ENCODE measurements around the gene DOCK4. TPM values are rescaled to one million over a fixed set of nuclear protein-coding genes. Genes with fewer than 3 reads are reported as not detected.
A peak's percentile ranks its signal among the peaks of the same experiment; 100 is the strongest.

Gene DOCK4
- polyA plus RNA-seq, 4 donors: 23.9 to 26.1 (median 25.0) TPM

DNA sequence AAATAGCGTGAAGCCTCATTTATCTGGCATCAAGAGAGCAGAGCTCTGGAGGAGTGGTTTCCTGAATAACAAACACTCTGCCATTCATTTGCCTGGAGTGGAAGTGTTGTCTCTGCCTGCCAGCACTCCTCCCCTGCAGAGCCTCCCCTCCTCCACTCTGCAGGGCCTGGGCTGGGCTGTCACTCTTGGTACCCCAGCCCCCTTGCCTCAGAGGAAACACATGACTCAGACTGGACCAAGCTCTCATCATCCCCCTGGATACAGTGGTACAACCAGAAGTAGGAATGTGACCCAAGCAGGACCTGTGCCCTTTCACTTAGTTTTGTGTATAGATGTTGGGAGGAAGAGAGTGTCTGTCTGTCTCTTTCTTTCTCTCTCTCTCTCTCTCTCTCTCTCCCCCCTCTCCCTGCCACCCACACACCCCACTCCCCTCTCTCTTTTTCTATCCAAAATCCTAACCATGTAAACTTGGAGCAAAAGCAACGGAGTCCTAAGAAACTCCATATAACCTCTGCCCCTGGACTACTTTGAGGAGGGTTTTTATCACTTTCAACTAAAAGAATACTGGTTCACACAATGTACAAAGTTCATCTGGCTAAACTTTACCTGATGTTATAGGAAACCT lies 43.9 kb downstream of the DOCK4 start:
- DNase-seq (ENCODE audit: low read depth in 4 of 4, low spot score in 3 of 4): peak; percentile 39 to 56 (median 45)

DNA sequence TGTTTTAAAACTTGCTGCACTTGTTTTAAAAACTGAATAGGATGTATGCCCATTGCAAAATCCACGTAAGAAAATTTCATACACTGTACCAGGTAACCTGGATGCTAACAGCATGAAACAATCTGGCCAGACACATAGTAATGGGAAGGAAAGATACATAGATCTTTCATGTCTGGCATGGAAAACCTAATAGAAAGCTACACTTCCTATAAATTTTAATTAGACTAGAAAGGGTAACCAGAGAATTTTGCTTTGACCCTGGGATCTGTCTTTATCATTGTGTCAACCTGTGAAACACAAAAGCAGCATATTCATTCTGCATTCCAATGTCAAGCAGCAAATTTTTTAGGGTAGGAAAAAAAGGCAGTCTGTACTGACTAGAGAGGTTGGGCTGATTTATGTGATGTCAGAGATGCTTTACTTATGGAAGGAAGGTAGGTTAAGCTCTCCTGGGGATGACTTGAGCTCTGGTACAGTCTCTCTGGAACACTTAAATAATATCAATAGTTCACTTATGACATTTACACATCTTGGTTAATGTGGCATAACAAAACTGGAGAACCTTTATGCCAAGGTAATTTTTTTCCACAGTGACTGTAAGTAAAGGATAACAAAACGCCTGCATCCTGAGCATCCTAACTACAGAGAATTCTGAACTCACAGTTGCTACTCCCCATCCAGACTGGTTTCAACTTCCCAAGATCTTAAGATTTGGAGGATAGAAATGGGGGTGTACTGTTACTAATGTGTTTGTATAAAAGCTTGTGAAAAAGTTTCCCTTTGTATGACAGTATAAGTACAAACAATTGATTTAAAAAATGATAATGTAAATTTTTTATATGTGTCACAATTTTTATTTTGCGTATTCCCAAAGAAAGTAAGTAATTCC lies 44.7 kb downstream of the DOCK4 start:
- no peak for DNase-seq (ENCODE audit: low read depth in 4 of 4, low spot score in 3 of 4)

DNA sequence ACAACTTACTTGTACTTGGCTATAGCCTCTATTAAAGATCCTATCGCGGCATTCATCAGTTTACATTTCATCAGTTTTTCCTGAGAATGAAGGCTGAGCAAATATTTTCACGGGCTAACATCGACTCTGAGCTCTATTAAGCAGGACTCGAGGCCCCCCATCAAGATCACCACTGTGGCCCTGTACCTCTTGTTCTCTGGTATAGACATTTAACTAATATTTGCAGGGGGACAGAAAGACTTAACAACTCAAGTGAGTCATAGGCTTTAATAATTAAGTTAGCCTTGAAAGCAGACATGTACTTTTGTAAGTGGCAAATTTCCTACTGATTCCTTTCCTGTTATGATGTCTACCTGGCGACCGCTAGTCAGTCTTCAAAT lies 45.4 kb downstream of the DOCK4 start:
- no peak for DNase-seq (ENCODE audit: low read depth in 4 of 4, low spot score in 3 of 4)

DNA sequence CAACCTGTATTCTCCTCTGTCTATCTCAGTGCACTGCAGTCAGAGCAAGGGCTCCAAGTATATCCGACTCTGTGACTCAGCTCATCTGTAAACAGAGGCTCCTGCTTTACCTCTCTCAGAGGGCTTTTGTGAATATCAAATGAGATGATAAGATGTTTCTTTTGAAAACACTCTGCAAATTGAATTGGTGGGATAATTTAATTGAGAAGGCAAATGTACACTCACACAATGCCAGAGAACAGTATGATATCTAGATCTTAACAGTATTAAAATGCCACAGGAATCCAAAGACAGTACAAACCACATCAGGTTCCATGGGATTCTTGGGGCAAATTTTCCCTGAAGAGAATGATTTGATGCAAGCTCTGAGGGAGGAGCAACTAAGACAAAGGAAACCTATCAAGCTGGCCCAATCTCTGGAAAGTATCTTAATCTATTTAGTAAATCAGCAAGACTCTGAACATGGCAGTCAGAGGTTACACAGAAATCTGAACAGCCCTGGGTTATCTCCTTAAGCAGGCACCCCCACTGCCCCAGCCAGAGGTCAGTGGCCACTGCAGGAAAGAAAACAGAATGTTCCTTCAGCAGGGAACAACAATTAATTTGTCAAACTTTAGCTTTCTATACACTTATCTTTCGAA lies 45.9 kb downstream of the DOCK4 start:
- no peak for DNase-seq (ENCODE audit: low read depth in 4 of 4, low spot score in 3 of 4)

DNA sequence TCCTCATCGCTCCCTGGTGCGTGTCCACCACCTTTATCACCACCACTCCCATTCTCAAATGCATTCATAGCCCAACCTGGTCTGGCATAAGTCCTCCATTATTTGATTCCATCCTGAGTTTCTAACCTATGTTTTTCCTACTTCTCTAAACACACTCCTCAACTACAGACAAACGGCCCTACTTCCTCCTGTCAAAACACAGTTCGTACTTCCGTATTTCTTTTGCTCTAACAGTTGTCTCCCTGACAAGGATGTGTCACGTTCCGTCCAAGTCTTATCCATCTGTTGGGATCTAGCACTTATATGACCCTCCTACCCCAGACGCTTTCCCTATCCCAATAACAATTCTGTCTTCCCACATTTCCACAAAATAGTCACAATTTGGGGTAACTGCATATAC lies 46.8 kb downstream of the DOCK4 start:
- no peak for DNase-seq (ENCODE audit: low read depth in 4 of 4, low spot score in 3 of 4)

DNA sequence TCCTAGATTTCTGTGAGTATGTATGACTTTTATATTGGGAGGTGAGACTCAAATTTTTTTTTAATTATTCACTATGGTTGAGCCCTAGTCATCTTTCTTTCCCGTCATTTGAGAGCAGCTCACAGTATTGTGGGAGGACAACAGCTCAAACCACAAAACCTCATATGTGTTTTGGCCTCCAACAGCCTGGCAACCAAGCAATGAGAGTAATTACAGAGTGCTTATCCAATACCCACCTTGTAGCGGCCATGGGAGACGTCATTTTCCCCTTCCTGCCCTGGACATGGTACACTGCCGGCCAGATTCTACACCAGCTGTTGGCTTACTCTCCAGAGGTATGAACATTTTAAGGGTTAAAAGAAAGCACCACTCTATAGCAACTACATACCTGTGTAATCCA lies 49.1 kb downstream of the DOCK4 start:
- no peak for DNase-seq (ENCODE audit: low read depth in 4 of 4, low spot score in 3 of 4)

DNA sequence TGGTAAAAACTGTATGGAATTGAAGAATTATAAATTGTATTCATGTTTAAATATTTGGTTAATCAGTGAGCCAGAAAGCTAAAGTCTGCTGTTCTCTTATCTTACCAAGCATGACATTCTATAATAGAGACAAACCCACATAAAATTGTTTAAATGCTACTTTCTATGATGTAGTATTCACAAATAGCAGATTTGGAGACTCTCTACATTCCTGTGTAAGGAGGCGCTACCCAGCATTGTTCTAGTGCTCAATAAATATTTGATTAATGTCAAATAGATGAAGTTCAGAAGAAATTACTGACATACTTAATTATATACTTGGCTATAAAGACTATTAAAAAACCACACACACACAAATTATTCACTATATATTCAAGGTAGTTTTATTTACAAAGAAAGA lies 49.8 kb downstream of the DOCK4 start:
- no peak for DNase-seq (ENCODE audit: low read depth in 4 of 4, low spot score in 3 of 4)

DNA sequence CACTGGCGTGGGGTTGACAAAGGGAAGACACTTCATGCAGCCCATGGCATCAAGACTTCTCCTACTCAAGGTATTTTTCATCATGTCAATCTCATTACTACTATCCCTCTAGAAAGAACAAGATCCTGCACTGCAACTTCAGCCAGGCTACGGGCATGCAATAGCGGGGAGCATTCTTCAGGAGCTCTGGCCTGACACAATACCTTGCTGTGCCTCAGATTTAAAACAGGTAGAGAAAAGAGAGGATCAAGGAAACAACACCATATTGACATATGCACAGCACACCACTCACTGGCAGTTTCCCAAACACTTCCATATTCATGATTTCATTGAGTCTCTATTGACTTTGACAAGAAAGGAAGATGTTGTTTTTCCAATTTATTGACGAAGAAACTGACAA lies 51.5 kb downstream of the DOCK4 start:
- DNase-seq (ENCODE audit: low read depth in 4 of 4, low spot score in 3 of 4): no peak

DNA sequence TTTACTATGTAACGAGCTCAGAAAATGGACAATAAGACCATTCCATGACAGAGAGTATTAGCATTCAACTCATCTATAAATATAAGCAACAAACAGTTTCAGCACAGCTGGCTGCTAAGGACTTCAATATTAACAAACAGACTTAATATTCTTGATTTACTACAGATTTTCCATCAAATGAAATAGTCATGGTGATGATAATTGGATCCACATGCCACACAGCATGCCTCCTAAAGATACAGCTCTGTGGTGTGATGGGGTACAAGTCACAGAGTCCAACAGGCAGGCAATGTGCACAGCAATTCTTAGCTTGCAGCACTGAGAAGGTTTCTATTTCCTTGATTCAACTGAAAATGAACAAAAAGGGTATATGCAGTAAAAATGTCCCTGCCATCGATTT lies 54.0 kb downstream of the DOCK4 start:
- no peak for DNase-seq (ENCODE audit: low read depth in 4 of 4, low spot score in 3 of 4)

DNA sequence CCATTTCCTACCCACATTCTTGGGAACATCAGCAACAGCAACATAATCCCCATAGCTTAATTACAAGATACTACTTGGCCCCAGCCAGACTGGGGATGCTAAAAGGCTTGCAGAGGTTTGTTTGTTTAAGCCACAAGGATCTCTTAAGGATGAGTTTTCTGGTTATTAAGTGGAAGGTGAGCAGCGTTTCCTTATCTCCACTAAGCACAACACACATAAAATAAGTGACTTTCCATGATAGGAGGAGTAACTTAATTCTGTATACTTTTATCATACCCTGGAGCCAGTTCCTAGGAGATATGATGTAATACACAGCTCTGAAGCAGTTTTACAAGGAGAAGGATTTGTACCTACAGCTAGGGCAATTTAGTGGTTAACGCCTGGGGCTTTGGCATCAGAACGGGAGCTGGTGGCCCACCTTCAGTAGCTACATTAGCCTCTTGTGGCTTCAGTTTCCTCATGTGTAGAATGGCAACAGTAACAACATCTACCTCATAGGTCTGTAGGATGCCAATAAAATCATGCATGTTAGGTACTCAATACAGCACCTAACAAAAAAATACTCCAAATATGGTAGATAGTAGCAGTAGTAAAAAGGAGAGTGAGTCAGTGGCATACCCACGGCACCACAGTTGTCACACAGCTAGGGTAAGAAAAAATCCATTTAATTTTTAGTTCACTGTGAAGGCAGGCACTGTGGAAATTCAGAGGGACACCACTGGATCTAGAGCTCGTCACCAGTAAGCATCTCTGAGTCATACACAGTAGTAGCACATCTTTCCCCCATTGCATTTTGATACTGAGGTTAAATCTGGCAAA lies 55.2 kb downstream of the DOCK4 start:
- DNase-seq (ENCODE audit: low read depth in 4 of 4, low spot score in 3 of 4): no peak

DNA sequence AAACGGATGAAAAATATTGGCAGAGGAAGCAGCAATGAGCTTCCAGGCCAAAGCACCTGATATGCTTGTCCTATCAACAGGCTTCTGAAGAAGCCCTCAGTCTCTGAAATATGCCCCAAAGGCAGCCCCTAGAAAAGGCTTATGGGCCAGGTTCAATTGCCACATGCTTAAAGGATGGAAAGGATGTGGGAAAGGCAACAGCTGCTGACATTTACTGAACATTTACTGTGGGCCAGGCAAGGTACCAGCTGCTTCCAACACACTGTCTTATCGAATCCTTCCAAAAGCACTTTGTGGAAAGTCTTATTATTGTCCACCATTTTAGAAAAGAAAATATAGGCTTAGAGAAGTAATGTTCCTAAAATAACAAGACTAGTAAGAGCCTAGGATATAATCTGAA lies 56.5 kb downstream of the DOCK4 start:
- no peak for DNase-seq (ENCODE audit: low read depth in 4 of 4, low spot score in 3 of 4)

DNA sequence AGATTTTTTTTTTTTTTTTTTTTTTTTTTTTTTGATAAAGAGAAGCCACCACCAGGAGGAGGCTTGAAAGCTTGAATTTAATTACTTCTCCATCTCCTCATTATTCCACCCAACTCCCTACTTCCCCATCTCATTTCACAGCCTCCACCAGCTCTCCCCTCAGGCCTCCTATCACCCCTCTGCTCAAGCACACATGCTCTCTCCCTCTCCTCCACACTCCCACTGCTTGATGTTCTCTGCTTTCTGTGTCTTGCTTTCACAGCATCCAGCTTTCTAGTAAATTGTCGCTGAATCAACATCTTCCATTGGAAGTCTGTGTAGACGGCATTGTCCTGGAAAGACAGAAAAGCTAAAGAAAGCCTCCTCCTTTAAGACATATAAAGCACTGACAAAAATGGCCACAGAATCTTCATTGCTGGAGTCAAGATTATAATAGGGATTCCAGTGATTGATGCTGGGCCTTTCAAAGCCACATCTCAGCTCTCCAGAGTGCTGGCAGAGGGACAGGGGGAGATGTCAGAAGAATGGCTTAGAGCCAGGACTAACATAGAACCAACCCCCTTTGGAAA lies 58.3 kb downstream of the DOCK4 start:
- no peak for DNase-seq (ENCODE audit: low read depth in 4 of 4, low spot score in 3 of 4)

DNA sequence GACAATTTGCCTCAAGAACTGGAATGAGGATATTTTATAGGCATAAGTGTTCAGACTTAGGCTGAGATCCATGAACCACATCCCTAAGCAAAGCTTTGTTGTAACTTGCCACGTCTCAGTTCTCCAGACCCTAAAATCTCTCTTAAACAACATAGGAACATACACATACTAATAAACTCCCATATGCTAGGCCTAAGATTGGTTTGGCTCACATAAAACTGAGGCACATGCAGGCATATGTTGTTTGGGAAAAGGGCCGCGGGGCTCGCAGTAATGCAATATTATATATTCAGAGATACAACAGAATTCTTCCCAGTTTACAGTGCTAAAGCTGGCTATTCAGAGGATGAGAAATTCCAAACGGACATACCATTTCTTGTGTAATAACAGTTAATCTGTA lies 61.0 kb downstream of the DOCK4 start:
- DNase-seq (ENCODE audit: low read depth in 4 of 4, low spot score in 3 of 4): no peak

DNA sequence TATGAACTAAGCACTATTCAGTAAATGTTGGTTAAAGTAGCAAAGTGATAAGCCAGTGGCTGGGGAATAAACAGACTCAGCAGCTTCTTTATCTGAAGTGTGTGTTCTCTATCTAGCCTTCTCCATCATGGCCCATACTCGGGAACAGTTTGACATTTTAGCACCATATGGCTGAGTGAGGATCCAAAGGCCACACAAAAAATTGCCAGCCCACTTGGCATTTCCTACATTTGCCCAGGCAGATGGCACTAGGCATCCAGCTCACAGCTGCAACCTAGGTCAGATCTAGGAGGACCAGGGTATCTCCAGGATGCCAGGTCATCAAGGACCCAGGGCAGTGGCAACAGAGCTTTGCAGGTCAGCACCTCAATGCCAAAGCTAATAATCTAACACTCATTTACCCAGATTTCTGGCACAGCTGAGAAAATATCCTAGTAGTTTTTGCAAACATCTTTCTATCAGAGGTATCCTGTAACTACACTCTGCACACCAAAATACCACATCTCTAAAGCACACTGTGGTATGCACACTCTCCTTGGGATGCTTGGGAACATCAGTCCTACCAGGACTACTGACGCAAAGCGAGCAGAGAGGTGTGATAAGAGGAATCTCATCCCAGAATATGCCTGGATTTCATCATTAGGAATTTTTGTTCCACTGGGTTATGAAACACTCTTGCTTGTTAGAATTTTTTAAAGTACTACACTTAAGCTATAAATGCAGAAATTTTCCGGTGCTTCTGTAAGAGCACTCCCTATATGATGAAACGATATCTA lies 61.7 kb downstream of the DOCK4 start:
- no peak for DNase-seq (ENCODE audit: low read depth in 4 of 4, low spot score in 3 of 4)

DNA sequence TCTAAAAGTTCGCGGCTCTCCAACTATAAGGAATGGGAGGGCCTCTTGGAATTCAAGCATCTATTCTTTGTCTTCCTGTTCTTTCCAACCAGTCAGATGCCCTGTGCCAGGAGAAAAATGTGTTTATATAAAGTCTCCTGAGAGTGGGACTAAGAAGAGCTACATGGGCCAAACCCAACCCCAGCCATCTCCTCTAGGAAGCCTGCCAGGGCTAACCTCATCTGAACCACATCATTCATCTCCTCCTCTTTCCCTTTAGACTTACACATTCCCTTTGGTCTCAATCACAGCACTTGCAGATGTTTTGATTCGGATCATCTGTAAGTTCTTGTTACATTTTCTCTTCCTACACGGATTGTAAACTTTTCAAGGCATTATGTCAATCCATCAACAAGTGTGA lies 62.6 kb downstream of the DOCK4 start:
- no peak for DNase-seq (ENCODE audit: low read depth in 4 of 4, low spot score in 3 of 4)

DNA sequence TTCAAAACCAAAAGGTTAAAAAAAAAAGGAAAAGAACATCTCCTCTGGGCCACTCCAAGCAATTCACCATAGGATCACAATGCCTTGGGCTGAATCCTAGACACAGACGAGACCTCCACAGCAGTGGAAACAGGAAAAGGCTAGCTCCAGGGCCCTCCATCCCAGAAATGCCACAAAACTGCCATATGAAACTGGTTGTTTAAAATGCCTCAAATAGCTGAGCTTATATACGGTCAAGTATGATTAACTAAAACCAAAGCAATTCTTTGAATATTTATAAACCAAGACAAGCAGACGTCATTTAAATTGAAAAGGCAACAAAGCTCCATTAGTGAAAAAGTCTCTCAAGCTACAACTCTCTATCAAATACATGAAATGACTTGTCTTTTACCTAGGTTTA lies 63.1 kb downstream of the DOCK4 start:
- DNase-seq (ENCODE audit: low read depth in 4 of 4, low spot score in 3 of 4): no peak

DNA sequence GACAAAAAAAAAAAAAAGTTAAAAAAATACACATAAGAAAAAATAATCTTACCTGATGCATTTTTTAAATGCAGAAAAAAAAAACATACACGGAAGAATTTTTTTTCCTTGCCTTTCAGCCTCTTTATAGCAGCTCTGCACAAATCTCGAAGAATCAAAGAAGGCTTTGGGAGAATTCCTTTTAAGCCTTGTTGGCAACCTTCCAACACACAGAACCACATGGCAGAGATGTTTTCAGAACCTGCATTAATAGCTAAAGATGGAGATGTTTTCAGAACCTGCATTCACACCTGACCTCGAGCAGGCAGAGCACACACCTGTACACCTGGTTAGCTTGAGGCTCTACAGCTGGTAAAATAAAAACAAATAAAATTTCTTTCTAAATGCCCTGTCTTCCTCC lies 65.6 kb downstream of the DOCK4 start:
- DNase-seq (ENCODE audit: low read depth in 4 of 4, low spot score in 3 of 4): no peak

DNA sequence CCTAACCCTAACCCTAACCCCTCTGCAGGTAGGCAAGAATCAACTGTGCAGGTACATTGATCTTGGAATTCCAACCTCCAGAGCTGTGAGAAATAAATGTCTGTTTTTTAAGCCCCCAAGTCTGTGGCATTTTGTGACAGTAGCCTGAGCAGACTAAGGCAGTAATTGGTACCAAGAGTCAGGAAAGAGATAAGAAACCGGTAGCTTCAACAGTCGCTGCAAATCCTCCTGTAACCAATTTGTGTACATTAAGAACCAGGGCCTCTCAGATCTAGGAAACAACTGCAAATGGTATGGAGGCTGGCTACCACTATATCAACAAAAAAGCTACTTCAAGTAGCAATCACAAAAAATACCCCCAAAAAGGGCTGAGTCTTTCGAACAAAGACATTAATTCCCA lies 67.3 kb downstream of the DOCK4 start:
- no peak for DNase-seq (ENCODE audit: low read depth in 4 of 4, low spot score in 3 of 4)

DNA sequence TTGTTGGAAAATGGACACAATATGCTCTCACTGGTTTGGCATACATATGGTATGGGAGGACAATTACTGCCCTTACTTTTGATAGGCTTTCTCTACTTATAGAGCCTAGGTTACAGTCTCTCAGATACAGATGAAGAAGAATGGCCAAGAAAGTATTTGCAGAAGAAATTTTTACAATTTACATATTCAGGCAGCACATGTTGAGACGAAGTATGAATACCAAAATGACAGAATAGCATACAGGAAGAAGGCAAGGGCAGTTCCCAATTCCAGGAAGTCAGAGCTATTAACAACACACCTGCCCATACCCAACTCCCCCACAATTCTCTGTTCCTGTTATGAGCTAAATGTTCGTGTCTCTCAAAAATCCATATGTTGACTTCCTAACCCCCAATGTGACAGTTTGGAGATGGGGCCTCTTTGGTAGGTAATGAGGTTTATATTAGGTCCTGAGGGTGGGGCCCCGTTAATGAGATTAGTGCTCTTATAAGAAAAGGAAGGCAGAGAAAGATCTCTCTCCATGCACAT lies 67.8 kb downstream of the DOCK4 start:
- DNase-seq (ENCODE audit: low read depth in 4 of 4, low spot score in 3 of 4): no peak
